ENCODE results near the gene FAXDC2. TPM values are rescaled to one million over a fixed set of nuclear protein-coding genes. Genes with fewer than 3 reads are reported as not detected.

The FAXDC2 gene
- total and polyA plus RNA-seq, 2 of the 13 experiments (the other 11 are each of a cell fraction or from before 2014, with no cell fraction given), result 4.7 to 58.8 TPM

GRCh38 chr5:154860765-154861164 lies 10.4 kb upstream of the FAXDC2 start:
- TF ChIP-seq E2F2 (CRISPR knock-in tag; IDR thresholded peaks at IDR 0.05; ENCODE audit: borderline replicate concordance) (no peak), ZSCAN21 (CRISPR knock-in tag; IDR thresholded peaks at IDR 0.05; ENCODE audit: borderline replicate concordance) (0 out of 2 replicates have a peak, but pooled peaks have one; percentile 4)
- Histone ChIP-seq H3K4me1 (ENCODE audit: insufficient read depth, low read length) (peaks cover 53% of the 10 kb centered on the region), H3K4me3 (replicated peaks in 1 of 3; ENCODE audit: insufficient read depth in 1 of 3, low read depth in 2 of 3, low read length in 3 of 3) (peak overlapping the region; percentile 78 to 93 (median 85); a peak in 5 of 6 replicates), H3K27ac (ENCODE audit: extremely low read length, insufficient read depth, low read length) (peak overlapping the region; percentile 99), H3K9me3 (ENCODE audit: low read length) (no peaks in the 10 kb centered on the region), H3K36me3 (replicated peaks in 1 of 2; ENCODE audit: control insufficient read depth in 1 of 2, insufficient read depth in 2 of 2, low read length in 2 of 2) (peaks cover 5 to 28% of the 10 kb centered on the region in 2 experiments; a peak in 4 of 5 replicates), H4K20me1 (ENCODE audit: insufficient read depth, low read length) (peaks cover 30% of the 10 kb centered on the region), H3K27me3 (ENCODE audit: control insufficient read depth in 1 of 2, insufficient read depth in 2 of 2, low read length in 2 of 2) (peaks cover 0 to 4% of the 10 kb centered on the region in 2 experiments; a peak in 1 of 5 replicates), H2AFZ (ENCODE audit: low read length) (no peak overlapping the region), H3K9ac (ENCODE audit: insufficient read depth, low read depth, low read length) (peak overlapping the region; percentile 87), H3K4me2 (ENCODE audit: low read depth, low read length) (peak overlapping the region; percentile 95), H3K79me2 (ENCODE audit: insufficient read depth, low read length) (peaks cover 66% of the 10 kb centered on the region)
- CTCF ChIA-PET (ENCODE audit: low intra/inter-chr PET ratio, low total read pairs), result no interaction called here
- FAIRE-seq (no peak), DNase-seq (ENCODE audit: low spot score) (no peak), ATAC-seq (no peak)
- no TSS peak for BruUV-seq (replicated peaks)
- in situ Hi-C loops (cut with HindIII; ENCODE audit: extremely low pct_ligation_motif_present, low pct_unique_long_range_greater_than_20kb), result no loop called here
- 72% methylated on average over 4 of the region's 4 CpGs for WGBS (ENCODE audit: low lambda C conversion rate)
- intact Hi-C loops (cut with micrococcal nuclease; ENCODE audit: unreplicated experiment), result no loop called here
- POLR2A ChIA-PET, result interaction anchor here (1.3 to 1.8 kb wide), 5 partner anchors 8 to 77 kb away, joined by 3 to 13 read pairs (median 5); partner anchors contain the start of genes FAXDC2 and GEMIN5

GRCh38 chr5:154860123-154860522 lies 9.7 kb upstream of the FAXDC2 start:
- H4K20me1 ChIP-seq (ENCODE audit: insufficient read depth, low read length), result peaks cover 30% of the 10 kb centered on the region
- peak overlapping the region; percentile 95 for H3K4me2 ChIP-seq (ENCODE audit: low read depth, low read length)
- CTCF ChIA-PET (ENCODE audit: low intra/inter-chr PET ratio, low total read pairs), result no interaction called here
- in situ Hi-C loops (cut with HindIII; ENCODE audit: extremely low pct_ligation_motif_present, low pct_unique_long_range_greater_than_20kb) (no loop called here), intact Hi-C loops (cut with micrococcal nuclease; ENCODE audit: unreplicated experiment) (no loop called here)
- peaks cover 51% of the 10 kb centered on the region for H3K4me1 ChIP-seq (ENCODE audit: insufficient read depth, low read length)
- POLR2A ChIA-PET, result interaction anchor here (1.3 to 1.8 kb wide), 5 partner anchors 8 to 78 kb away, joined by 3 to 13 read pairs (median 5); partner anchors contain the start of genes FAXDC2 and GEMIN5
- H3K27me3 ChIP-seq (ENCODE audit: control insufficient read depth in 1 of 2, insufficient read depth in 2 of 2, low read length in 2 of 2), result peaks cover 0 to 4% of the 10 kb centered on the region in 2 experiments; a peak in 1 of 5 replicates
- DNase-seq (ENCODE audit: low spot score), result peak; percentile 58
- H3K27ac ChIP-seq (ENCODE audit: extremely low read length, insufficient read depth, low read length), result peak overlapping the region; percentile 99
- H3K9me3 ChIP-seq (ENCODE audit: low read length), result no peaks in the 10 kb centered on the region
- peak overlapping the region; percentile 87 for H3K9ac ChIP-seq (ENCODE audit: insufficient read depth, low read depth, low read length)
- H2AFZ ChIP-seq (ENCODE audit: low read length), result no peak overlapping the region
- WGBS (ENCODE audit: low lambda C conversion rate), result 8% methylated on average over 5 of the region's 5 CpGs
- H3K79me2 ChIP-seq (ENCODE audit: insufficient read depth, low read length), result peaks cover 61% of the 10 kb centered on the region
- peak; percentile 83 for FAIRE-seq
- ATAC-seq, result no peak
- H3K4me3 ChIP-seq (replicated peaks in 1 of 3; ENCODE audit: insufficient read depth in 1 of 3, low read depth in 2 of 3, low read length in 3 of 3), result peak overlapping the region; percentile 78 to 93 (median 85)
- BruUV-seq (replicated peaks), result no TSS peak
- H3K36me3 ChIP-seq (replicated peaks in 1 of 2; ENCODE audit: control insufficient read depth in 1 of 2, insufficient read depth in 2 of 2, low read length in 2 of 2), result peaks cover 4 to 24% of the 10 kb centered on the region in 2 experiments; a peak in 4 of 5 replicates
- TF ChIP-seq CREB1 (IDR thresholded peaks at IDR 0.05) (peak; percentile 47), CREB1 (CRISPR knock-in tag; IDR thresholded peaks at IDR 0.05) (no peak), TGIF2 (CRISPR knock-in tag; IDR thresholded peaks at IDR 0.05) (0 out of 2 replicates have a peak, but pooled peaks have one; percentile 50), RFX5 (IDR thresholded peaks at IDR 0.05; ENCODE audit: low read depth, low read length) (no peak), MATR3 (CRISPR knock-in tag; IDR thresholded peaks at IDR 0.05) (no peak), CBFB (CRISPR knock-in tag; IDR thresholded peaks at IDR 0.05) (no peak), SP140L (CRISPR knock-in tag; IDR thresholded peaks at IDR 0.05; ENCODE audit: borderline replicate concordance) (no peak), KLF9 (CRISPR knock-in tag; IDR thresholded peaks at IDR 0.05; ENCODE audit: low read depth) (no peak), SMYD3 (CRISPR knock-in tag; IDR thresholded peaks at IDR 0.05) (no peak), SRSF9 (IDR thresholded peaks at IDR 0.05; ENCODE audit: borderline replicate concordance, insufficient read depth, low read depth, low read length, poor library complexity, severe bottlenecking) (no peak), MXD1 (CRISPR knock-in tag; IDR thresholded peaks at IDR 0.05) (no peak), TBX3 (IDR thresholded peaks at IDR 0.05; ENCODE audit: borderline replicate concordance) (no peak), ARHGAP35 (CRISPR knock-in tag; IDR thresholded peaks at IDR 0.05; ENCODE audit: borderline replicate concordance) (no peak), MTA3 (CRISPR knock-in tag; IDR thresholded peaks at IDR 0.05) (no peak), ZNF207 (IDR thresholded peaks at IDR 0.05; ENCODE audit: borderline replicate concordance) (no peak), ZNF333 (CRISPR knock-in tag; IDR thresholded peaks at IDR 0.05; ENCODE audit: borderline replicate concordance) (no peak)

All from HepG2 (cell line).